Caki2 (cell line): ENCODE measurements around the gene HINT3. TPM values are rescaled to one million over a fixed set of nuclear protein-coding genes. Genes with fewer than 3 reads are reported as not detected.
"Not testable (repeated sequence)": the region's sequence is repeated elsewhere in the genome, so short reads cannot be mapped to it uniquely, and the experiment has no call there.

Source experiments
- DNase-seq: peaks from one replicate; pipeline ENCODE4 v3.0.0-alpha.2; 2015; ENCODE audit warnings: low read depth
- in situ Hi-C: cut with HindIII; loops from 2 replicates; pipeline ENCODE4 v1.10.0; 2016; ENCODE audit warnings: low sequenced_read_pairs, low pct_unique_long_range_greater_than_20kb, mixed read lengths
- total RNA-seq: library from RNA; depleted of rRNA; stranded (reverse); fragments of >200 nt; shearing (Covaris generic); gene quantifications from 2 replicates; pipeline ENCODE4 v1.2.3, GENCODE V29; 2014; ENCODE audit warnings: low replicate concordance

The HINT3 gene
- total RNA-seq, 1 experiment from 2014 or later, result 6.6 TPM

GRCh38 chr6:125953502-125953875 lies 3.1 kb upstream of the HINT3 start:
- DNase-seq, result no peak
- in situ Hi-C loops, result no loop called here

- no peak for DNase-seq
- in situ Hi-C loops, result no loop called here
Observed at GRCh38 chr6:125954735-125955339, 1.7 kb upstream of the HINT3 start.

GRCh38 chr6:125955973-125956372 lies 597 bp upstream of the HINT3 start:
- in situ Hi-C loops, result no loop called here
- no peak for DNase-seq

GRCh38 chr6:125957391-125957693 lies 772 bp downstream of the HINT3 start:
- DNase-seq, result no peak
- in situ Hi-C loops, result no loop called here

- peak; percentile 56 for DNase-seq
- in situ Hi-C loops, result no loop called here
Observed at GRCh38 chr6:125957845-125958244, 1.3 kb downstream of the HINT3 start.

- no peak for DNase-seq
- in situ Hi-C loops, result no loop called here
Observed at GRCh38 chr6:125959041-125959440, 2.5 kb downstream of the HINT3 start.

- in situ Hi-C loops, result no loop called here
Observed at GRCh38 chr6:125961117-125961516, 4.5 kb downstream of the HINT3 start.

GRCh38 chr6:125962900-125963497 lies 6.4 kb downstream of the HINT3 start:
- in situ Hi-C loops, result no loop called here
- DNase-seq, result no peak

More at GRCh38 chr6:125961117-125961516, 4.5 kb downstream of the HINT3 start:
- DNase-seq, result no peak

- DNase-seq, result no peak
- in situ Hi-C loops, result no loop called here
Observed at GRCh38 chr6:125963817-125964216, 7.2 kb downstream of the HINT3 start.

- in situ Hi-C loops, result no loop called here
Observed at GRCh38 chr6:125966569-125966968, 10.0 kb downstream of the HINT3 start.

GRCh38 chr6:125968493-125968892 lies 11.9 kb downstream of the HINT3 start:
- no peak for DNase-seq
- in situ Hi-C loops, result no loop called here

More at GRCh38 chr6:125966569-125966968, 10.0 kb downstream of the HINT3 start:
- no peak for DNase-seq

GRCh38 chr6:125970760-125971159 lies 14.2 kb downstream of the HINT3 start:
- DNase-seq, result no peak
- in situ Hi-C loops, result no loop called here

GRCh38 chr6:125972478-125972877 lies 15.9 kb downstream of the HINT3 start:
- DNase-seq, in situ Hi-C loops: not testable (repeated sequence)

- in situ Hi-C loops, result no loop called here
- DNase-seq, result peak; percentile 41
Observed at GRCh38 chr6:125974214-125974866, 17.8 kb downstream of the HINT3 start.

- in situ Hi-C loops, result no loop called here
- DNase-seq, result no peak
Observed at GRCh38 chr6:125979101-125979500, 22.5 kb downstream of the HINT3 start.

GRCh38 chr6:125981571-125982185 lies 25.1 kb downstream of the HINT3 start:
- no peak for DNase-seq
- in situ Hi-C loops, result no loop called here

GRCh38 chr6:125983246-125983945 lies 26.8 kb downstream of the HINT3 start:
- in situ Hi-C loops, result no loop called here
- DNase-seq, result peak; percentile 18

GRCh38 chr6:125984311-125984710 lies 27.7 kb downstream of the HINT3 start:
- in situ Hi-C loops, result no loop called here
- no peak for DNase-seq

- in situ Hi-C loops, result no loop called here
- no peak for DNase-seq
Observed at GRCh38 chr6:125985522-125985921, 29.0 kb downstream of the HINT3 start.
